Loucy (cell line): ENCODE measurements around the gene KLHL14.

Experiments used
- H2AFZ ChIP-seq: fragments of 200-600 bp; sonication (generic); 2 replicates; pipeline ENCODE4 v1.6.0; 2016; ENCODE audit warnings: antibody characterized with exemption, mild to moderate bottlenecking, low read length, moderate library complexity
- H3F3A ChIP-seq: fragments of 200-600 bp; 2 replicates; pipeline ENCODE4 v1.6.0; 2016; ENCODE audit warnings: antibody characterized with exemption, low read depth, mild to moderate bottlenecking
- H3K27me3 ChIP-seq: fragments of 200-600 bp; sonication (generic); 2 replicates; pipeline ENCODE4 v1.6.1; 2014; ENCODE audit warnings: low read length, mild to moderate bottlenecking; ENCODE audit not compliant: insufficient read depth, poor library complexity, severe bottlenecking
- H3K36me3 ChIP-seq: fragments of 200-600 bp; sonication (generic); 2 replicates; pipeline ENCODE4 v1.6.1; 2016; ENCODE audit warnings: low read length; ENCODE audit not compliant: insufficient read depth
- H3K4me1 ChIP-seq: fragments of 200-600 bp; sonication (generic); 2 replicates; pipeline ENCODE4 v1.5.1; 2014; ENCODE audit warnings: low read length, mild to moderate bottlenecking; ENCODE audit not compliant: insufficient read depth, poor library complexity, severe bottlenecking
- H3K4me2 ChIP-seq: fragments of 200-600 bp; sonication (generic); 2 replicates; pipeline ENCODE4 v1.6.0; 2014; ENCODE audit warnings: antibody characterized with exemption, low read length, low read depth, mild to moderate bottlenecking; ENCODE audit not compliant: poor library complexity, severe bottlenecking
- H3K4me3 ChIP-seq: fragments of 200-600 bp; sonication (generic); 2 replicates; pipeline ENCODE4 v1.5.1; 2014; ENCODE audit warnings: low read length, mild to moderate bottlenecking, mixed read lengths; ENCODE audit not compliant: poor library complexity, severe bottlenecking
- H3K79me2 ChIP-seq: fragments of 200-600 bp; sonication (generic); 2 replicates; pipeline ENCODE4 v1.6.1; 2014; ENCODE audit warnings: low read length; ENCODE audit not compliant: insufficient read depth
- H3K9ac ChIP-seq: fragments of 200-600 bp; sonication (generic); 2 replicates; pipeline ENCODE4 v1.6.0; 2014; ENCODE audit warnings: mild to moderate bottlenecking, low read depth, low read length, moderate library complexity; ENCODE audit not compliant: poor library complexity, severe bottlenecking
- H3K9me2 ChIP-seq: fragments of 200-600 bp; sonication (generic); replicated peaks from 2 replicates; pipeline ENCODE4 v1.6.1; 2016; ENCODE audit warnings: low read depth, low read length, mixed read lengths
- H3K9me3 ChIP-seq: fragments of 200-600 bp; sonication (generic); 2 replicates; pipeline ENCODE4 v1.6.1; 2014; ENCODE audit warnings: mild to moderate bottlenecking, antibody characterized with exemption, low read length, low read depth; ENCODE audit not compliant: insufficient read depth
- H4K20me1 ChIP-seq: fragments of 200-600 bp; sonication (generic); 2 replicates; pipeline ENCODE4 v1.6.0; 2014; ENCODE audit warnings: antibody characterized with exemption, low read length, mild to moderate bottlenecking; ENCODE audit not compliant: insufficient read depth, poor library complexity, severe bottlenecking
- EZH2phosphoT487 ChIP-seq: fragments of 200-600 bp; IDR thresholded peaks from 2 replicates; pipeline ENCODE4 v1.6.1; 2018; ENCODE audit warnings: antibody characterized with exemption, mild to moderate bottlenecking, moderate library complexity, borderline replicate concordance
- TF ChIP-seq, protein P1 (sequence below): fragments of 200-600 bp; sonication (generic); conservative IDR thresholded peaks from 2 replicates; pipeline ENCODE4 v1.5.1; 2014; ENCODE audit warnings: mild to moderate bottlenecking, antibody characterized with exemption, low read length

KLHL14 gene

DNA sequence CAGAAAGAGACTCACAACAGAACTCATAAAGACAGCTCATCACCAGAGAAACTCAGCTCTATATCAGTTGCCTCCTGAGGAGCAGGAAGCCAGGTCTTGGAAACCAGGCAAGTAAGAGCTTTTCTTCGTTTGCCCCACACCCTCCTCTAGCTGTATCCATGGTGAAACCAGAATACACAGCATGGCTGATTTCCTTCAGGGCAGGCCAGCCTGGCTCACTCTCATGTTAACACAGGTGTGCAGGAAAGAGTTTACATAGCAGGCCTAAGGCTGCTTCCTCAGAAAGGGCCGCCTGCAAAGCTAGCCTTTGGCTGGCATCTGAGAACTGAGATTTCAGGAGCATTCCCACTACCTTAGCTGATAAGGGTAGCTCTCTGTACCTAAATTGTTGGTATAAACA, 65.7 kb downstream of the KLHL14 start:
- no peaks in the 10 kb centered on the region for H4K20me1 ChIP-seq
- no peak overlapping the region for H3K4me2 ChIP-seq

DNA sequence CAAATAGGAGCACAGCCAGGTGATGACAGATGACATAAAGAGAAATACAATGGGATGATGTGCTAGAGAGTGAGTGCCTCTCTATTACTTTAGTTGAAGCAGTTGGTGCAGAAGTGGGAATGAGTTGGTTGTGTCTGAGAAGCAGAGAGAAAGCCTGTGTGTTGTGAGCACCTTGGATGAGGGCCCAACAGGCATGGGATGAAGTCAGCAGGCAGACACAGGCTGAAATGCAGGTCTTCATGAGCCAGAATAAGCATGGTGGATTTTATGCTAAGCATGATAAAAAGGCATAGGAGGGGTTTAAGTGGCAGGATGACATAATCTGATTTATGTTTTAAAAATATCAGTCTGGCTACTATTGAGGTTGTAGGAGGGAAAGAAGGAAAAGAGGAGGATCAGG, 71.5 kb downstream of the KLHL14 start:
- no peaks in the 10 kb centered on the region for H3F3A ChIP-seq
- no peaks in the 10 kb centered on the region for H3K9me2 ChIP-seq
- H3K4me1 ChIP-seq: no peaks in the 10 kb centered on the region
- no peaks in the 10 kb centered on the region for H3K27me3 ChIP-seq
- H4K20me1 ChIP-seq: no peaks in the 10 kb centered on the region
- H3K4me3 ChIP-seq: no peak overlapping the region
- H3K9ac ChIP-seq: no peak overlapping the region
- no peaks in the 10 kb centered on the region for H3K9me3 ChIP-seq
- TF ChIP-seq, protein P1, sequence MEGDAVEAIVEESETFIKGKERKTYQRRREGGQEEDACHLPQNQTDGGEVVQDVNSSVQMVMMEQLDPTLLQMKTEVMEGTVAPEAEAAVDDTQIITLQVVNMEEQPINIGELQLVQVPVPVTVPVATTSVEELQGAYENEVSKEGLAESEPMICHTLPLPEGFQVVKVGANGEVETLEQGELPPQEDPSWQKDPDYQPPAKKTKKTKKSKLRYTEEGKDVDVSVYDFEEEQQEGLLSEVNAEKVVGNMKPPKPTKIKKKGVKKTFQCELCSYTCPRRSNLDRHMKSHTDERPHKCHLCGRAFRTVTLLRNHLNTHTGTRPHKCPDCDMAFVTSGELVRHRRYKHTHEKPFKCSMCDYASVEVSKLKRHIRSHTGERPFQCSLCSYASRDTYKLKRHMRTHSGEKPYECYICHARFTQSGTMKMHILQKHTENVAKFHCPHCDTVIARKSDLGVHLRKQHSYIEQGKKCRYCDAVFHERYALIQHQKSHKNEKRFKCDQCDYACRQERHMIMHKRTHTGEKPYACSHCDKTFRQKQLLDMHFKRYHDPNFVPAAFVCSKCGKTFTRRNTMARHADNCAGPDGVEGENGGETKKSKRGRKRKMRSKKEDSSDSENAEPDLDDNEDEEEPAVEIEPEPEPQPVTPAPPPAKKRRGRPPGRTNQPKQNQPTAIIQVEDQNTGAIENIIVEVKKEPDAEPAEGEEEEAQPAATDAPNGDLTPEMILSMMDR: no peak
- no peak for TF ChIP-seq EZH2phosphoT487
- H3K79me2 ChIP-seq: no peaks in the 10 kb centered on the region
- no peaks in the 10 kb centered on the region for H3K36me3 ChIP-seq
- H2AFZ ChIP-seq: no peak overlapping the region
- H3K4me2 ChIP-seq: no peak overlapping the region

More for the DNA sequence above, 65.7 kb downstream of the KLHL14 start:
- Histone ChIP-seq H3K9me2 (no peaks in the 10 kb centered on the region), H2AFZ (no peak overlapping the region), H3F3A (no peaks in the 10 kb centered on the region), H3K27me3 (peaks cover 9% of the 10 kb centered on the region), H3K4me1 (no peaks in the 10 kb centered on the region), H3K79me2 (no peaks in the 10 kb centered on the region), H3K36me3 (no peaks in the 10 kb centered on the region), H3K9me3 (no peaks in the 10 kb centered on the region), H3K4me3 (no peak overlapping the region), H3K9ac (no peak overlapping the region)
- no peak for TF ChIP-seq EZH2phosphoT487
- TF ChIP-seq, protein P1: no peak

GRCh38 chr18:32698153-32698552, 74.7 kb downstream of the KLHL14 start:
- Histone ChIP-seq H3K4me2 (no peak overlapping the region), H2AFZ (no peak overlapping the region), H3K27me3 (peaks cover 13% of the 10 kb centered on the region), H3K9me3 (no peaks in the 10 kb centered on the region), H3F3A (no peaks in the 10 kb centered on the region), H3K4me1 (no peaks in the 10 kb centered on the region), H3K36me3 (no peaks in the 10 kb centered on the region), H3K9ac (no peak overlapping the region), H4K20me1 (no peaks in the 10 kb centered on the region), H3K9me2 (no peaks in the 10 kb centered on the region), H3K79me2 (no peaks in the 10 kb centered on the region), H3K4me3 (no peak overlapping the region)
- TF ChIP-seq, protein P1: no peak
- no peak for TF ChIP-seq EZH2phosphoT487
